HepG2 (cell line): ENCODE data around the gene ZNF132. TPM values are rescaled to one million over a fixed set of nuclear protein-coding genes. Genes with fewer than 3 reads are reported as not detected.

Experiments used
- ATAC-seq: fragments of 200-7000 bp; cut with Tn5 transposase; 3 replicates; pipeline ENCODE4 v1.9.1; 2020; ENCODE audit warnings: mild to moderate bottlenecking, moderate library complexity
- BruUV-seq: library from RNA; stranded (reverse); fragments of 400-500 nt; replicated peaks from 2 replicates; lab custom pipeline; 2021; lab: Mats Ljungman, UMichigan
- CTCF ChIA-PET: fragments of 300-600 bp; formaldehyde crosslinking; extraction: SDS; loops from one replicate; lab custom pipeline; 2021; ENCODE audit warnings: low total read pairs, inconsistent platforms, low intra/inter-chr PET ratio; lab: Yijun Ruan, JAX
- POLR2A ChIA-PET: fragments of 350-600 bp; sonication (Branson Sonifier 250); formaldehyde crosslinking; loops from one replicate; lab custom pipeline; 2020; ENCODE audit warnings: antibody characterized with exemption, inconsistent platforms; lab: Yijun Ruan, JAX
- DNase-seq: peaks from one replicate; pipeline ENCODE4 v3.0.0-alpha.2; 2015; ENCODE audit warnings: low spot score
- FAIRE-seq: peaks from 3 replicates; lab custom pipeline; 2011; peaks lifted over from hg19 to GRCh38; lab: Jason Lieb, UNC
- H2AFZ ChIP-seq: one replicate; pipeline ENCODE4 v1.6.1; 2011; ENCODE audit warnings: low read length, inconsistent platforms
- H3K27ac ChIP-seq: fragments of 300-600 bp; 3 replicates; pipeline ENCODE4 v1.8.0; 2011; ENCODE audit warnings: mixed run types, mild to moderate bottlenecking, mixed read lengths, low read length, inconsistent platforms; ENCODE audit not compliant: insufficient read depth; ENCODE audit errors: extremely low read length
- H3K27me3 ChIP-seq, 2 experiments: fragments of 200-600 bp in 1 of 2; 2 replicates in 1 of 2; 3 replicates in 1 of 2; pipeline versions ENCODE4 v1.6.0 to v1.8.0; 2011; ENCODE audit warnings: low read length in 2 of 2, mild to moderate bottlenecking in 2 of 2, moderate library complexity in 2 of 2, inconsistent platforms in 1 of 2; ENCODE audit not compliant: insufficient read depth in 2 of 2, control insufficient read depth in 1 of 2
- H3K36me3 ChIP-seq, 2 experiments: fragments of 200-600 bp in 1 of 2; replicated peaks in 1 of 2; 2 replicates in 1 of 2; 3 replicates in 1 of 2; pipeline versions ENCODE4 v1.5.1 to v1.8.0; 2011; ENCODE audit warnings: low read length in 2 of 2, inconsistent platforms in 1 of 2; ENCODE audit not compliant: insufficient read depth in 2 of 2, control insufficient read depth in 1 of 2
- H3K4me1 ChIP-seq: 2 replicates; pipeline ENCODE4 v1.5.1; 2012; ENCODE audit warnings: low read length, inconsistent platforms; ENCODE audit not compliant: insufficient read depth
- H3K4me2 ChIP-seq: 2 replicates; pipeline ENCODE4 v1.6.0; 2011; ENCODE audit warnings: low read depth, low read length, inconsistent platforms
- H3K4me3 ChIP-seq, 3 experiments: fragments of 200-600 bp in 1 of 3; sonication (generic), shearing (Covaris generic) in 1 of 3; replicated peaks in 1 of 3; 2 replicates each; pipeline ENCODE4 v1.5.1; 2011 to 2016; ENCODE audit warnings: low read length in 3 of 3, inconsistent platforms in 2 of 3, low read depth in 2 of 3, mild to moderate bottlenecking in 2 of 3, control low read depth in 1 of 3, mixed read lengths in 1 of 3; ENCODE audit not compliant: insufficient read depth in 1 of 3
- H3K79me2 ChIP-seq: one replicate; pipeline ENCODE4 v1.6.1; 2011; ENCODE audit warnings: low read length, inconsistent platforms; ENCODE audit not compliant: insufficient read depth
- H3K9ac ChIP-seq: 2 replicates; pipeline ENCODE4 v1.6.0; 2011; ENCODE audit warnings: mild to moderate bottlenecking, low read depth, low read length, inconsistent platforms; ENCODE audit not compliant: insufficient read depth
- H3K9me3 ChIP-seq: 2 replicates; pipeline ENCODE4 v1.5.1; 2012; ENCODE audit warnings: mild to moderate bottlenecking, low read length
- H4K20me1 ChIP-seq: 2 replicates; pipeline ENCODE4 v1.6.0; 2011; ENCODE audit warnings: inconsistent platforms, mild to moderate bottlenecking, low read length, moderate library complexity; ENCODE audit not compliant: insufficient read depth
- ELF3 ChIP-seq: IDR thresholded peaks from 2 replicates; pipeline ENCODE4 v1.6.1; 2016; ENCODE audit warnings: missing genetic modification reagents, missing compliant biosample characterization
- HNF4G ChIP-seq, 2 experiments: sonication (generic) in 1 of 2; formaldehyde crosslinking in 1 of 2; IDR thresholded peaks; 2 replicates each; pipeline versions ENCODE4 v1.4.0 to v1.6.1; 2011 to 2020; ENCODE audit warnings: borderline replicate concordance in 2 of 2, low read depth in 2 of 2, mild to moderate bottlenecking in 2 of 2, low read length in 1 of 2, missing genetic modification reagents in 1 of 2, moderate library complexity in 1 of 2
- HOXA9 ChIP-seq: sonication (generic); formaldehyde crosslinking; IDR thresholded peaks from 2 replicates; pipeline ENCODE4 v1.8.1; 2022; ENCODE audit warnings: missing genetic modification reagents, mild to moderate bottlenecking, moderate library complexity, borderline replicate concordance
- MYNN ChIP-seq: sonication (generic); formaldehyde crosslinking; IDR thresholded peaks from 2 replicates; pipeline ENCODE4 v1.4.0; 2020; ENCODE audit warnings: mild to moderate bottlenecking, low read depth, missing genetic modification reagents
- PRMT3 ChIP-seq: sonication (generic); formaldehyde crosslinking; IDR thresholded peaks from 2 replicates; pipeline ENCODE4 v1.8.1; 2022; ENCODE audit warnings: low read depth, mild to moderate bottlenecking, moderate library complexity, missing genetic modification reagents, borderline replicate concordance
- RFXAP ChIP-seq: sonication (generic); formaldehyde crosslinking; IDR thresholded peaks from 2 replicates; pipeline ENCODE4 v1.4.0; 2020; ENCODE audit warnings: missing genetic modification reagents, borderline replicate concordance
- TGIF2 ChIP-seq: IDR thresholded peaks from 2 replicates; pipeline ENCODE4 v1.6.1; 2016; ENCODE audit warnings: control low read depth, missing compliant biosample characterization
- YEATS2 ChIP-seq: sonication (generic); formaldehyde crosslinking; IDR thresholded peaks from 2 replicates; pipeline ENCODE4 v1.4.0; 2020; ENCODE audit warnings: missing genetic modification reagents, borderline replicate concordance
- ZBTB7B ChIP-seq: sonication (generic); formaldehyde crosslinking; IDR thresholded peaks from 2 replicates; pipeline ENCODE4 v1.4.0; 2020; ENCODE audit warnings: missing genetic modification reagents
- ZFX ChIP-seq: sonication (generic); formaldehyde crosslinking; IDR thresholded peaks from 2 replicates; pipeline ENCODE4 v1.4.0; 2020; ENCODE audit warnings: mild to moderate bottlenecking, low read depth, missing genetic modification reagents, moderate library complexity
- ZFY ChIP-seq: sonication (generic); formaldehyde crosslinking; IDR thresholded peaks from 2 replicates; pipeline ENCODE4 v1.4.0; 2020; ENCODE audit warnings: missing genetic modification reagents
- ZNF333 ChIP-seq: sonication (generic); formaldehyde crosslinking; IDR thresholded peaks from 2 replicates; pipeline ENCODE4 v1.4.0; 2020; ENCODE audit warnings: mild to moderate bottlenecking, missing genetic modification reagents, borderline replicate concordance
- ZNF709 ChIP-seq: sonication (generic); formaldehyde crosslinking; IDR thresholded peaks from 2 replicates; pipeline ENCODE4 v1.5.0; 2020; ENCODE audit warnings: mild to moderate bottlenecking, missing genetic modification reagents
- ZNF724P ChIP-seq: sonication (generic); formaldehyde crosslinking; IDR thresholded peaks from 2 replicates; pipeline ENCODE4 v1.8.0; 2022; ENCODE audit warnings: missing genetic modification reagents, borderline replicate concordance
- whole genome bisulfite sequencing: methylation state at CpG from one replicate; pipeline ENCODE4 v1.1.6; 2017; ENCODE audit warnings: low lambda C conversion rate; 5-methylcytosine and 5-hydroxymethylcytosine counted together
- in situ Hi-C: cut with HindIII; loops from 2 replicates; pipeline ENCODE4 v1.10.0; 2017; ENCODE audit warnings: low pct_unique_long_range_greater_than_20kb; ENCODE audit not compliant: extremely low pct_ligation_motif_present
- intact Hi-C: fragments of 100-400 bp; cut with micrococcal nuclease; formaldehyde crosslinking; loops from one replicate; pipeline ENCODE4 v1.10.0; 2022; ENCODE audit not compliant: unreplicated experiment
- polyA plus RNA-seq, 8 experiments: library from polyadenylated mRNA; depleted of rRNA in 3 of 8; stranded (reverse) in 7 of 8; unstranded in 1 of 8; fragments of >200 nt; fragmentation: Illumina TruSeq in 4 of 8; extraction: Trizol in 4 of 8; gene quantifications; 2 replicates each; pipeline versions ENCODE4 v1.2.1 to v1.2.3, GENCODE V29; 2011 to 2016; ENCODE audit warnings: low read depth in 4 of 8, missing spikeins in 1 of 8, mixed read lengths in 1 of 8; ENCODE audit not compliant: insufficient read depth in 1 of 8
- total RNA-seq, 5 experiments: library from RNA; depleted of rRNA; stranded (reverse); fragments of >200 nt; fragmentation: Illumina TruSeq; extraction: Trizol; gene quantifications; 2 replicates each; pipeline ENCODE4 v1.2.3, GENCODE V29; 2016; ENCODE audit warnings: low read depth in 1 of 5
- TF ChIP-seq, protein P1 (sequence below): IDR thresholded peaks from 2 replicates; pipeline ENCODE4 v1.6.1; 2016; ENCODE audit warnings: mild to moderate bottlenecking, missing biosample characterization, missing genetic modification reagents
- TF ChIP-seq, protein P2 (sequence below): sonication (generic); formaldehyde crosslinking; IDR thresholded peaks from 2 replicates; pipeline ENCODE4 v1.5.0; 2020; ENCODE audit warnings: mild to moderate bottlenecking, missing genetic modification reagents, borderline replicate concordance
- TF ChIP-seq, protein P3 (sequence below): sonication (generic); formaldehyde crosslinking; IDR thresholded peaks from 2 replicates; pipeline ENCODE4 v1.9.0; 2022; ENCODE audit warnings: missing genetic modification reagents, mild to moderate bottlenecking, borderline replicate concordance

The ZNF132 gene
- total and polyA plus RNA-seq, 2 of the 13 experiments (the other 11 are each of a cell fraction or from before 2014, with no cell fraction given), result not detected

DNA sequence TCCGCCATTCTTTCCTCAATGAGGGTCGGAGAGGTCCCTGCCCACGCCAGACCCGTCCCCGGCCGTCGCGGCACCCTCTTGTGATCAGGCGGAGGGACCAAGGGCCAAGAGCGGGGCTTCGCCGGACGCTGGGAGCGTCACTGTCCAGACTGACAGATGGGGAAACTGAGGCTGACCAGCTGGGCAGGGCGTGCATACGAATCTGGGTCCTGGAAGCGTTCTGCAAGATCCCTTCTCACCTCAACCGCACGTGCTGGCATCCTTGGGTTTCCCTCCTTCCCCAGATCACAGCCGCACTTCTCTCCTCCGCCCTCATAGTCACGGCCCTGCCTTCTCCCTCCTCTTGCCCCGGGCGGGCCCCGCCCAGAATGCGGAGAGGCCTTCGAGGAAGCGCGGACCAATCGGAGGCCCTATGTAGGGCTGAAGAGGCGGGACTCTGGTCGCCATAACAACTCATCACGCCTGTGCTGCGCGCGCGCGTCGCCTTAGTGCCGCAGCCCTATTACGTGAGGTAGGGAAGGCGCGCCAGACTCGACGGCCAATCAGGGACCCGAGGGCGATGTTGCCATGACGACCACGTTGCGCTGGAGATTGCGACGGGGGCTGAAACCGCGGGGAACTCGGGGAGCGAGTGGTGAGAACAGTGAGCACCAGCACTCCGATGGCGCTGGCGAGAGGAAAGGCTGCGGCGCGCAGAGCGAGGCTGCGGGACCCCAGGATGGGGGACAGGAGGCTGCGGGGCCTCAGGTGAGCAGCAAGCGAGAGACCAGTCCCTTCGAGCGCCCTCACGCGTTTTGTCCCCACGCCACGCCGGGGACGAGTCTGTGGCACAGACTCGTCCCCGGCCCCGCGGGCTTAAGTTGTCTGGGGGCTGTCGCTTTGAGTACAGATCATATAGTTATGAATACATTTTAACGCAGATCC lies 38.8 kb downstream of the ZNF132 start (continued):
- TF ChIP-seq, protein P1, sequence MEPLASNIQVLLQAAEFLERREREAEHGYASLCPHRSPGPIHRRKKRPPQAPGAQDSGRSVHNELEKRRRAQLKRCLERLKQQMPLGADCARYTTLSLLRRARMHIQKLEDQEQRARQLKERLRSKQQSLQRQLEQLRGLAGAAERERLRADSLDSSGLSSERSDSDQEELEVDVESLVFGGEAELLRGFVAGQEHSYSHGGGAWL, result 0 out of 2 replicates have a peak, but pooled peaks have one; percentile 27
- TF ChIP-seq RFXAP (peak; percentile 99), ZFX (peak; percentile 50)
- TF ChIP-seq, protein P2, sequence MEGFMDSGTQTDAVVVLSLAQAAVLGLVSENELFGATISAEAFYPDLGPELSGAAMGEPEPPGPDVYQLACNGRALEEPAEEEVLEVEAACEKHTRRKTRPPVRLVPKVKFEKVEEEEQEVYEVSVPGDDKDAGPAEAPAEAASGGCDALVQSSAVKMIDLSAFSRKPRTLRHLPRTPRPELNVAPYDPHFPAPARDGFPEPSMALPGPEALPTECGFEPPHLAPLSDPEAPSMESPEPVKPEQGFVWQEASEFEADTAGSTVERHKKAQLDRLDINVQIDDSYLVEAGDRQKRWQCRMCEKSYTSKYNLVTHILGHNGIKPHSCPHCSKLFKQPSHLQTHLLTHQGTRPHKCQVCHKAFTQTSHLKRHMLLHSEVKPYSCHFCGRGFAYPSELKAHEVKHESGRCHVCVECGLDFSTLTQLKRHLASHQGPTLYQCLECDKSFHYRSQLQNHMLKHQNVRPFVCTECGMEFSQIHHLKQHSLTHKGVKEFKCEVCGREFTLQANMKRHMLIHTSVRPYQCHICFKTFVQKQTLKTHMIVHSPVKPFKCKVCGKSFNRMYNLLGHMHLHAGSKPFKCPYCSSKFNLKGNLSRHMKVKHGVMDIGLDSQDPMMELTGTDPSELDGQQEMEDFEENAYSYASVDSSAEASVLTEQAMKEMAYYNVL (CRISPR knock-in tag), result no peak

DNA sequence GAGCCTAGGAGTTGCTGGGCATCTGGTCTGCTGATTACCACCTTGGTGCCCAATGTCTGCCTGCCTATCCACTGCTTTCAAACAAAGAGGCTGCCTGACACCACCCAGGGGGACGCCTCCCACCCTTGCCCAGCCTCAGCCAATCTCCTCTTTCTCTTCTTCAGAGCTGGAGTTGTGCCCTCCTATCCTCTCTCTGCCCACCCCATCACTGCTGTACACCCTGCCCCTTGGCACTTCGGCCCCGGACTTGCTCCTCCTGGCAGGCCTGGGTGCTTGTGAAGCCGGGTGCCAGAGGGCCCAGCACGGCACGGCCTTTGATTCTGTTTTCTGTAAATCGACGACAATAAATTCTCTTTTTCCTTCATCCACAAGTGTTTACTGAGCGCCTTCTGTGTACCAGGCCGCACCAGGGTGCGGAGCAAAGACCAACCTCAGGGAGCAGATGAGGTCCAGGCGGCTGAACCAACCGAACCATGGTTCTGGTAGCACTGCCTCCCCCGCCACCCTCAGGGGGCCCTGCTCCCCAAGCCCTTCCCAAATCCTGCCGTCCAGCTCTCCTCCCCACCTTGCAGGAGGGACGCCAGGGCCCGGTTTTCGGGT lies 39.5 kb downstream of the ZNF132 start:
- ATAC-seq (peak; percentile 3), DNase-seq (no peak), FAIRE-seq (no peak)
- WGBS, result 22% methylated on average over 18 of the region's 18 CpGs
- Histone ChIP-seq H3K9ac (peak overlapping the region; percentile 61), H3K4me3 (peak overlapping the region; percentile 44 to 76 (median 60)), H4K20me1 (no peaks in the 10 kb centered on the region), H3K36me3 (no peaks in the 10 kb centered on the region), H3K9me3 (no peaks in the 10 kb centered on the region), H3K27ac (peak overlapping the region; percentile 21), H3K79me2 (peaks cover 4% of the 10 kb centered on the region), H2AFZ (no peak overlapping the region), H3K27me3 (no peaks in the 10 kb centered on the region), H3K4me1 (peaks cover 44% of the 10 kb centered on the region), H3K4me2 (peak overlapping the region; percentile 89)
- CTCF ChIA-PET, result no interaction called here
- intact Hi-C loops (loop anchor here (2.0 kb wide), 1 partner anchor 14 kb away; the partner anchor contains the start of gene RPS5), in situ Hi-C loops (no loop called here)
- POLR2A ChIA-PET, result no interaction called here
- BruUV-seq, result no TSS peak
- no peak for TF ChIP-seq HNF4G (IDR thresholded peaks at IDR 0.05; ENCODE audit: borderline replicate concordance, low read depth, low read length)
- no peak for TF ChIP-seq HNF4G (CRISPR knock-in tag; IDR thresholded peaks at IDR 0.05; ENCODE audit: borderline replicate concordance, low read depth)
- TF ChIP-seq PRMT3 (CRISPR knock-in tag), result 0 out of 2 replicates have a peak, but pooled peaks have one; percentile 37
- no peak for TF ChIP-seq MYNN (CRISPR knock-in tag)
- TF ChIP-seq, protein P3, sequence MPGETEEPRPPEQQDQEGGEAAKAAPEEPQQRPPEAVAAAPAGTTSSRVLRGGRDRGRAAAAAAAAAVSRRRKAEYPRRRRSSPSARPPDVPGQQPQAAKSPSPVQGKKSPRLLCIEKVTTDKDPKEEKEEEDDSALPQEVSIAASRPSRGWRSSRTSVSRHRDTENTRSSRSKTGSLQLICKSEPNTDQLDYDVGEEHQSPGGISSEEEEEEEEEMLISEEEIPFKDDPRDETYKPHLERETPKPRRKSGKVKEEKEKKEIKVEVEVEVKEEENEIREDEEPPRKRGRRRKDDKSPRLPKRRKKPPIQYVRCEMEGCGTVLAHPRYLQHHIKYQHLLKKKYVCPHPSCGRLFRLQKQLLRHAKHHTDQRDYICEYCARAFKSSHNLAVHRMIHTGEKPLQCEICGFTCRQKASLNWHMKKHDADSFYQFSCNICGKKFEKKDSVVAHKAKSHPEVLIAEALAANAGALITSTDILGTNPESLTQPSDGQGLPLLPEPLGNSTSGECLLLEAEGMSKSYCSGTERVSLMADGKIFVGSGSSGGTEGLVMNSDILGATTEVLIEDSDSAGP (CRISPR knock-in tag), result no peak
- 0 out of 2 replicates have a peak, but pooled peaks have one; percentile 46 for TF ChIP-seq ZNF709
- TF ChIP-seq ZNF724P (CRISPR knock-in tag), result peak; percentile 7; the same call in 1 of the 2 replicates
- no peak for TF ChIP-seq ZBTB7B (CRISPR knock-in tag)
- TF ChIP-seq HOXA9 (CRISPR knock-in tag), result no peak
- no peak for TF ChIP-seq ELF3 (CRISPR knock-in tag)
- TF ChIP-seq YEATS2 (CRISPR knock-in tag), result no peak
- TF ChIP-seq ZFY (CRISPR knock-in tag), result peak; percentile 6; the same call in 1 of the 2 replicates
- no peak for TF ChIP-seq TGIF2 (CRISPR knock-in tag)
- no peak for TF ChIP-seq ZNF333 (CRISPR knock-in tag)
